Right atrium auricular region (tissue), 2 donors: Measurements from ENCODE around the gene MORN3. TPM values are rescaled to one million over a fixed set of nuclear protein-coding genes. Genes with fewer than 3 reads are reported as not detected.
"Not testable (repeated sequence)": the region's sequence is repeated elsewhere in the genome, so short reads cannot be mapped to it uniquely, and the experiment has no call there.

Experiments used
- DNase-seq: peaks from one replicate; pipeline ENCODE4 v3.0.0-alpha.2; 2019; ENCODE audit warnings: low spot score
- H3K27ac ChIP-seq, 2 donors: fragments of 200-600 bp; sonication (generic); 1 replicate in 1 of 2; 2 replicates in 1 of 2; pipeline ENCODE4 v1.5.1; 2016 to 2019
- H3K27me3 ChIP-seq, 2 donors: fragments of 200-600 bp; sonication (generic); one replicate each; pipeline versions ENCODE4 v1.5.1 to v1.6.0; 2017 to 2019
- H3K36me3 ChIP-seq: fragments of 200-600 bp; sonication (generic); one replicate; pipeline ENCODE4 v1.5.1; 2016
- H3K4me1 ChIP-seq, 2 donors: fragments of 200-600 bp; sonication (generic); one replicate each; pipeline versions ENCODE4 v1.5.1 to v1.6.0; 2017 to 2019
- H3K4me3 ChIP-seq, 2 donors: fragments of 200-600 bp; sonication (generic); 1 replicate in 1 of 2; 2 replicates in 1 of 2; pipeline ENCODE4 v1.5.1; 2017 to 2019; ENCODE audit warnings: mild to moderate bottlenecking in 1 of 2, moderate library complexity in 1 of 2
- H3K9me3 ChIP-seq, 2 donors: fragments of 200-600 bp; sonication (generic); one replicate each; pipeline ENCODE4 v1.5.1; 2019
- total RNA-seq, 2 donors: library from RNA; depleted of rRNA; stranded (reverse); fragments of >200 nt; gene quantifications; one replicate each; pipeline ENCODE4 v1.1.0, GENCODE V29; 2016
- TF ChIP-seq, protein P1 (sequence below), 2 donors: fragments of 200-600 bp; sonication (generic); IDR thresholded peaks; one replicate each; pipeline ENCODE4 v1.5.1; 2019; ENCODE audit warnings: antibody characterized with exemption in 2 of 2

MORN3 gene
- total RNA-seq, 2 donors from 2014 or later: 0.35 TPM; not detected in 1

DNA sequence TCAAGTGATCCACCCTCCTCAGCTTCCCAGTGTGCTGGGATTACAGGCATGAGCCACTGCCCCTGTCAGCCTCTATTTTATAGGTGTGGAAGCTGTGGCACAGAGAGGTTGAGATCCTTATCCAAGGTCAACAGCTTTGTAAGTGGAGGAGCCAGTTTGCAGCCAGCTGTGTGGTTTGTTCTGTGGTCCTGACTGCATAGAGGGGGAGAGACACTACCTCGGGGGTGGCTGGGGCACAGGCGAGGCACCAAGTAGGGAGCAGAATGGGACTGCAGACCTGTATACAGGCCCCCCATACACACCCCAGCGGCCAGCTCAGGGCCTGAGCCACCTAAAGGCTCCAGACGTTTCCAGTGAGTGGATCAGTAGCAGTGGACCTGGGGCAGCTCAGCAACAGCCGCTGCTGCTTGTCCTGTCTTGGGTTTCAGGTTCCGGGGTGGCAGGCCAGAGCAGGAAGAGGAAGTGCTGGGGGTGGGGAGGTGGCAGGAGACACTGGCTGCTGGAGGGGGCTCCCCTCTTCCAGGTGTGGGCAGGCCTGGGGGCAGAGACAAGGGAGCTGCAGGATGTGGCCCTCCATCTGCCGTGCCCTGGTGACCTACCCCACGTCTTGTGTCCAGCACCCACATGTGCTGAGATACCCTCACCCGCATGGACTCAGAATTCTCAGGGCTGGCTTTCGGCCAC, 32.1 kb downstream of the MORN3 start:
- no peaks in the 10 kb centered on the region for H3K36me3 ChIP-seq
- TF ChIP-seq, protein P1, sequence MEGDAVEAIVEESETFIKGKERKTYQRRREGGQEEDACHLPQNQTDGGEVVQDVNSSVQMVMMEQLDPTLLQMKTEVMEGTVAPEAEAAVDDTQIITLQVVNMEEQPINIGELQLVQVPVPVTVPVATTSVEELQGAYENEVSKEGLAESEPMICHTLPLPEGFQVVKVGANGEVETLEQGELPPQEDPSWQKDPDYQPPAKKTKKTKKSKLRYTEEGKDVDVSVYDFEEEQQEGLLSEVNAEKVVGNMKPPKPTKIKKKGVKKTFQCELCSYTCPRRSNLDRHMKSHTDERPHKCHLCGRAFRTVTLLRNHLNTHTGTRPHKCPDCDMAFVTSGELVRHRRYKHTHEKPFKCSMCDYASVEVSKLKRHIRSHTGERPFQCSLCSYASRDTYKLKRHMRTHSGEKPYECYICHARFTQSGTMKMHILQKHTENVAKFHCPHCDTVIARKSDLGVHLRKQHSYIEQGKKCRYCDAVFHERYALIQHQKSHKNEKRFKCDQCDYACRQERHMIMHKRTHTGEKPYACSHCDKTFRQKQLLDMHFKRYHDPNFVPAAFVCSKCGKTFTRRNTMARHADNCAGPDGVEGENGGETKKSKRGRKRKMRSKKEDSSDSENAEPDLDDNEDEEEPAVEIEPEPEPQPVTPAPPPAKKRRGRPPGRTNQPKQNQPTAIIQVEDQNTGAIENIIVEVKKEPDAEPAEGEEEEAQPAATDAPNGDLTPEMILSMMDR (IDR thresholded peaks at IDR 0.05): no peak
- H3K4me1 ChIP-seq: peaks cover 0 to 7% of the 10 kb centered on the region in 2 donors
- H3K27ac ChIP-seq: no peak overlapping the region
- H3K27me3 ChIP-seq: no peaks in the 10 kb centered on the region
- DNase-seq: no peak
- H3K9me3 ChIP-seq: no peaks in the 10 kb centered on the region
- no peak overlapping the region for H3K4me3 ChIP-seq

DNA sequence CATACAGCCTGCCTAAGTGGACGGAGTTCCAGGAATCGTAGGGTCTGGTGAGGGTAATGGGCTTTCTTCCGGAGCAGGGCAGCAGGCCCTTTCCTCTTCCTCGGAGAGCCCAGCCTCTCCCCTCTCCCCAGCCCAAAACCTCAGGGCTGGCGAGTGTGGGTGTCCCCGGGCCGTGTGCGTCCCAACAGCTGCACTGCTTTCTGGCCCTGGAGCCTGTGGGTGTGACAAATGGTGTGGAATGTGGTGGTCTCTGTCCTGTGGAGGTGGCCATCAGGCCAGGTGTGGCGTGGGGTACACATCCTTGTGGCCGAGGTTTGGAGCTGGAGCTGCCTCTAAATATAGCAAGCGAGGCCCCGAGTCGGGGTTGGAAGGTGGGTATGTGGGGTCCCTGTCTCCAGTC, 34.6 kb downstream of the MORN3 start:
- TF ChIP-seq, protein P1 (IDR thresholded peaks at IDR 0.05): no peak
- Histone ChIP-seq H3K4me1 (peaks cover 0 to 17% of the 10 kb centered on the region in 2 donors), H3K27me3 (no peaks in the 10 kb centered on the region), H3K4me3 (no peak overlapping the region), H3K27ac (no peak overlapping the region), H3K9me3 (no peaks in the 10 kb centered on the region), H3K36me3 (no peaks in the 10 kb centered on the region)
- DNase-seq: no peak

DNA sequence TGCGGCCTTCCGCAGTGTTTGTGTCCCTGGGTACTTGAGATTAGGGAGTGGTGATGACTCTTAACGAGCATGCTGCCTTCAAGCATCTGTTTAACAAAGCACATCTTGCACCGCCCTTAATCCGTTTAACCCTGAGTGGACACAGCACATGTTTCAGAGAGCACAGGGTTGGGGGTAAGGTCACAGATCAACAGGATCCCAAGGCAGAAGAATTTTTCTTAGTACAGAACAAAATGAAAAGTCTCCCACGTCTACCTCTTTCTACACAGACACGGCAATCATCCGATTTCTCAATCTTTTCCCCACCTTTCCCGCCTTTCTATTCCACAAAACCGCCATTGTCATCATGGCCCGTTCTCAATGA, 35.6 kb downstream of the MORN3 start:
- H3K4me1 ChIP-seq: peaks cover 0 to 24% of the 10 kb centered on the region in 2 donors
- H3K9me3 ChIP-seq, H3K4me3 ChIP-seq, DNase-seq, H3K36me3 ChIP-seq, H3K27ac ChIP-seq, H3K27me3 ChIP-seq: not testable (repeated sequence)

DNA sequence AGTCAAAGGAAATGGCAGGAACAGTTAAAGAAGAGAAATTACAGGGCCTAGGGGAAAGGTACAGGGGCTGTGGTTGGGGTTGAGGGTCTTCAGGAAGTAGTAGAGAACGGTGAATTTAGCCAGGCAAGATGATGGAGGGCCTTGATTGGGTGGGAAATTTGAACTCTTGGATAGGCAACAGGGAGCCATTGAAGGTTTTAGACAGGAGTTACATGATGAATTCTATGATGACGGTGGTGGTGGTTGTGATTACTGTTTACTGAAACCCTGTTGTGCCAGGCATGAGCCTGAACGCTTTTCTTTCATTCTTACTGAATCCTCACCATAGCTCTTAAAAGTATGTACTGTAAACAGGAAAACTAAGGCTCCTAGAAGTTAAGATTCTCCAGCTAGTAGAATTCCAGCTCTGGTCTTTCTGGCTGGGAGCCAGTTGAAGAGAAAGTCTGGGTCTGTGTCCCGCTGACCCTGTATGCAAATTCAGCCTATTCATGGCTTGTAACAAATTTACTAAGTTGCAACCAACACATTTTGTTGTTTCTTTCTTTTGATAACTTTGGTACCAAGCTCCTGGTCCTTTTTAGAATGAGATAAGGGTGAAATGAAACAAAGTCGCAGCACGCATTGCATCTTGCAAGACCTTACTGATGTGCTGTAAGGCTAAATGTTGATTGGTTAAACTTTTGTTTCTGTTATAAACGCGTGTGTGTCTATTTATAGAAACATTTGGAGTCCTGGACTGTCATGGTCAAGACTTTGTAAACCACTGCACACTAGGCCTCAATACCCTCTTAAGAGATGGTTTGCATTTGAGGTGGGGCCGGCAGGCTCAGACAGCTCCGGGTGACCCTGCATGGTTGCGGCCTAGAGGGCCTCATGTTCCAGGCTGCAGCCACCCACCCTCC, 37.1 kb downstream of the MORN3 start:
- Histone ChIP-seq H3K4me1 (peaks cover 0 to 38% of the 10 kb centered on the region in 2 donors), H3K27me3 (no peaks in the 10 kb centered on the region), H3K4me3 (no peak overlapping the region), H3K27ac (no peak overlapping the region), H3K36me3 (no peaks in the 10 kb centered on the region), H3K9me3 (no peaks in the 10 kb centered on the region)
- TF ChIP-seq, protein P1 (IDR thresholded peaks at IDR 0.05): no peak
- DNase-seq: no peak

DNA sequence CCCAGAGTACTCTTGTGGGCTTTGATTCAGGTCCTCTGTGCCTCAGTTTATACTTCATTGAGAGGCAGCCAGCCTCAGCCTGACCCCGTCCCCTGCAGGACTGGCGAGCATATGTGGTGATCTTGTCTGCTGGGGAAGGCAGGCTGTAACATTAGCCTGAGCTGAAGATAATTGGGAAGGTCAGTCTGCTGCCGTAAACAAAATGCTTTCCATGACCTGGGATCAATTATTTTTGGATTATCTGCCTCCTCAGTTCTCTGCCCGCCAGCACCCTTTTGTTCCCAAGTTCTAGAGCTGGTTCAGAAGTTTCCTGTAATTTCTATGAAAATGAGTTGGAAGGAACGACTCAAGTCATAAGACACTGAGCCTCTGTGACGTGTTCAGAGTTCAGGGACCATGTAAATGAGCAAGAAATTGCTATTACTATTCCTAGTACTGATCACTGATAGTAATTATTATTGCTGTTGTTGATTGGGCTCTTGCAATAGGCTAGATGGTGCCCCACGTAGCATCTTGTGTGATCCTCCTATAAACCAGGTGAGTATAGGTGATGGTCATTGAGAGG, 38.6 kb downstream of the MORN3 start:
- no peaks in the 10 kb centered on the region for H3K36me3 ChIP-seq
- TF ChIP-seq, protein P1 (IDR thresholded peaks at IDR 0.05): no peak
- no peaks in the 10 kb centered on the region for H3K9me3 ChIP-seq
- no peak overlapping the region for H3K4me3 ChIP-seq
- DNase-seq: no peak
- no peak overlapping the region for H3K27ac ChIP-seq
- no peaks in the 10 kb centered on the region for H3K27me3 ChIP-seq
- peaks cover 0 to 46% of the 10 kb centered on the region in 2 donors for H3K4me1 ChIP-seq

DNA sequence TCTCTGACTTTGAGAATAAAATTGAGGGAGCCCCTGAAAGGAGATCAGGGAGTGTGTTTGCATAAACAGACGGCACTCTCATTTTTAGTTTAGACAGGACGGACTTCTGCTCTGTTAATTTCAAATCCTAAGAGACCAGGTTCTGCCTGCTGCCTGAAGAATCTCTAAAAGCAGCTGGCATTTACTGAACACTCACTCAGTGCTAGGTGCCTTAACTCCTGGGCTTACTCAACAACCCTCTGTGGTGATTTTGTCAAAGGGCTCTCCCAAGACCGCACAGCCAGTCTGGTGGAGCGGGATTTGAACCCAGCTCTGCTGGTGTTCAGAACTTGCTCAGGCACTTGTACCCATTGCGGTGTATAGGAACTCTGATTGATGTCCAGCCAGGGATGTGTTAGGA, 40.9 kb downstream of the MORN3 start:
- DNase-seq: no peak
- Histone ChIP-seq H3K9me3 (no peaks in the 10 kb centered on the region), H3K27me3 (no peaks in the 10 kb centered on the region), H3K36me3 (no peaks in the 10 kb centered on the region), H3K4me1 (peaks cover 0 to 55% of the 10 kb centered on the region in 2 donors), H3K27ac (no peak overlapping the region), H3K4me3 (peak overlapping the region in 1 of 2 donors; percentile 66)
- TF ChIP-seq, protein P1 (IDR thresholded peaks at IDR 0.05): no peak
